ENCODE results near the gene PIP4K2C.
"Not testable (repeated sequence)": the region's sequence is repeated elsewhere in the genome, so short reads cannot be mapped to it uniquely, and the experiment has no call there.

The PIP4K2C gene

GRCh38 chr12:57560516-57560915 is 30.5 kb upstream of the PIP4K2C start:
- DNase-seq: no peak

GRCh38 chr12:57561117-57561516 is 29.9 kb upstream of the PIP4K2C start:
- DNase-seq: not testable (repeated sequence)

GRCh38 chr12:57563358-57563757 is 27.6 kb upstream of the PIP4K2C start:
- DNase-seq: no peak

GRCh38 chr12:57564178-57564740 is 26.7 kb upstream of the PIP4K2C start:
- no peak for DNase-seq

- no peak for DNase-seq
These were observed 22.2 kb upstream of the PIP4K2C start for GRCh38 chr12:57568838-57569237.

GRCh38 chr12:57569858-57570257 is 21.1 kb upstream of the PIP4K2C start:
- no peak for DNase-seq

GRCh38 chr12:57570438-57570837 is 20.6 kb upstream of the PIP4K2C start:
- not testable (repeated sequence) for DNase-seq

- DNase-seq: no peak
These were observed 18.8 kb upstream of the PIP4K2C start for GRCh38 chr12:57571926-57572762.

GRCh38 chr12:57574795-57575194 is 16.2 kb upstream of the PIP4K2C start:
- DNase-seq: no peak

GRCh38 chr12:57575771-57576612 is 15.0 kb upstream of the PIP4K2C start:
- no peak for DNase-seq

- DNase-seq: no peak
These were observed 14.3 kb upstream of the PIP4K2C start for GRCh38 chr12:57576613-57577160.

- no peak for DNase-seq
These were observed 12.8 kb upstream of the PIP4K2C start for GRCh38 chr12:57577981-57578758.

GRCh38 chr12:57579011-57579410 is 12.0 kb upstream of the PIP4K2C start:
- no peak for DNase-seq

GRCh38 chr12:57579677-57580465 is 11.1 kb upstream of the PIP4K2C start:
- DNase-seq: no peak

- DNase-seq: no peak
These were observed 10.6 kb upstream of the PIP4K2C start for GRCh38 chr12:57580466-57580795.

- DNase-seq: no peak
These were observed 9.2 kb upstream of the PIP4K2C start for GRCh38 chr12:57581802-57582201.

GRCh38 chr12:57582440-57582839 is 8.6 kb upstream of the PIP4K2C start:
- no peak for DNase-seq

GRCh38 chr12:57583008-57583831 is 7.8 kb upstream of the PIP4K2C start:
- peak; percentile 74 for DNase-seq

GRCh38 chr12:57584050-57584449 is 6.9 kb upstream of the PIP4K2C start:
- no peak for DNase-seq

- no peak for DNase-seq
These were observed 6.3 kb upstream of the PIP4K2C start for GRCh38 chr12:57584690-57585089.

- no peak for DNase-seq
These were observed 5.8 kb upstream of the PIP4K2C start for GRCh38 chr12:57585156-57585555.
